Panc1 (cell line): Measurements from ENCODE around the gene JOSD2. TPM values are rescaled to one million over a fixed set of nuclear protein-coding genes. Genes with fewer than 3 reads are reported as not detected.

ENCODE experiments used
- ATAC-seq: fragments of 200-7000 bp; cut with Tn5 transposase; 2 replicates; pipeline ENCODE4 v1.9.1; 2020; ENCODE audit warnings: mild to moderate bottlenecking, moderate library complexity
- BruUV-seq: library from RNA; stranded (reverse); fragments of 400-500 nt; replicated peaks from 2 replicates; lab custom pipeline; 2021; lab: Mats Ljungman, UMichigan
- CTCF ChIA-PET: fragments of 300-600 bp; sonication (Branson Sonifier 250); formaldehyde crosslinking; loops from one replicate; lab custom pipeline; 2022; ENCODE audit warnings: antibody characterized with exemption; lab: Charles Lee
- POLR2A ChIA-PET: fragments of 300-600 bp; sonication (Branson Sonifier 250); formaldehyde crosslinking; loops from one replicate; lab custom pipeline; 2022; ENCODE audit warnings: antibody characterized with exemption; lab: Charles Lee
- DNase-seq: peaks from one replicate; pipeline ENCODE4 v3.0.0-alpha.2; 2010; ENCODE audit warnings: low read depth, low spot score
- H3K27ac ChIP-seq: 2 replicates; pipeline ENCODE4 v1.5.1; 2011; ENCODE audit warnings: mild to moderate bottlenecking, low read length, inconsistent platforms
- H3K27me3 ChIP-seq: fragments of 200-500 bp; sonication (Bioruptor generic); 2 replicates; pipeline ENCODE4 v1.6.0; 2014; ENCODE audit warnings: low read length, inconsistent platforms; ENCODE audit not compliant: control insufficient read depth, insufficient read depth
- H3K36me3 ChIP-seq: fragments of 200-500 bp; sonication (Bioruptor generic); 2 replicates; pipeline ENCODE4 v1.5.1; 2014; ENCODE audit warnings: inconsistent platforms, mild to moderate bottlenecking, low read length, moderate library complexity; ENCODE audit not compliant: control insufficient read depth, insufficient read depth
- H3K4me1 ChIP-seq: 2 replicates; pipeline ENCODE4 v1.5.1; 2011; ENCODE audit warnings: inconsistent platforms, mild to moderate bottlenecking, low read length, moderate library complexity; ENCODE audit not compliant: control insufficient read depth, insufficient read depth
- H3K4me3 ChIP-seq, 2 experiments: 2 replicates each; pipeline ENCODE4 v1.5.1; 2011 to 2012; ENCODE audit warnings: low read depth in 2 of 2, low read length in 2 of 2, mild to moderate bottlenecking in 2 of 2, inconsistent platforms in 1 of 2, moderate library complexity in 1 of 2
- H3K9me3 ChIP-seq: fragments of 200-500 bp; sonication (Bioruptor generic); 2 replicates; pipeline ENCODE4 v1.5.1; 2014; ENCODE audit warnings: low read depth, mild to moderate bottlenecking, inconsistent platforms, low read length, moderate library complexity; ENCODE audit not compliant: control insufficient read depth, insufficient read depth
- POLR2AphosphoS5 ChIP-seq: IDR thresholded peaks from 2 replicates; pipeline ENCODE4 v1.6.1; 2012; ENCODE audit warnings: mild to moderate bottlenecking, low read depth, low read length, moderate library complexity
- SIN3A ChIP-seq: IDR thresholded peaks from 2 replicates; pipeline ENCODE4 v1.6.1; 2012; ENCODE audit warnings: low read depth, mild to moderate bottlenecking, low read length, moderate library complexity, borderline replicate concordance; ENCODE audit not compliant: insufficient read depth
- TCF7L2 ChIP-seq: IDR thresholded peaks from 2 replicates; pipeline ENCODE4 v1.6.1; 2011; ENCODE audit warnings: mild to moderate bottlenecking, low read depth, low read length, inconsistent platforms
- in situ Hi-C: cut with HindIII; loops from 2 replicates; pipeline ENCODE4 v1.10.0; 2016; ENCODE audit warnings: low sequenced_read_pairs, low pct_unique_long_range_greater_than_20kb
- intact Hi-C: fragments of 100-400 bp; cut with micrococcal nuclease; formaldehyde crosslinking; loops from one replicate; pipeline ENCODE4 v1.10.0; 2022; ENCODE audit not compliant: unreplicated experiment
- total RNA-seq: library from RNA; stranded (reverse); gene quantifications from one replicate; pipeline ENCODE4 v1.2.1, GENCODE V29; 2021; ENCODE audit not compliant: unreplicated experiment
- TF ChIP-seq, protein P1 (sequence below): fragments of 450-650 bp; IDR thresholded peaks from 2 replicates; pipeline ENCODE4 v1.5.1; 2017; ENCODE audit warnings: mild to moderate bottlenecking
- TF ChIP-seq, protein P2 (sequence below), 2 experiments: IDR thresholded peaks; 2 replicates each; pipeline ENCODE4 v1.6.1; 2011 to 2012; ENCODE audit warnings: low read depth in 2 of 2, control low read depth in 1 of 2, low read length in 1 of 2, mild to moderate bottlenecking in 1 of 2, moderate library complexity in 1 of 2; ENCODE audit not compliant: insufficient read depth in 1 of 2

Gene JOSD2
- total RNA-seq, 1 experiment from 2014 or later: 51.8 TPM

DNA sequence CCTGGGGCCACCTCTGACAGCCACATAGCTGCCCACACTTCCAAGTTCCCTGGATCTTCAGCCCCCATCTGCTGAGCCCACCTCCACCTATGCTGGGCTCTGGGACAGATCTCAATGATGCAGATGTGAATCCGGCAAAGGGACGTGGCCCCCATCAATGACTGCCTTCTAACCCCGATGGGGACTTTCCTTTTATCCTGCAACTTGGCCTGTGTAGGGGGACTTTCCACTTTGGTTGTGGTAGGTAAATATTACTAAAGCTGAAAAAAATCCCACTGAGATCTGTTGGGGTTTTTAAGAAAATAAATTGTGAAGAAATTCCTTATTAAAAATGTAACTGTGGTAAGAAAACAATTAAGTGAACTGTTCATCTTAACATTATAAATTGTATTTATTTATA is 23.5 kb upstream of the JOSD2 start:
- BruUV-seq: no TSS peak
- intact Hi-C loops: no loop called here
- in situ Hi-C loops: no loop called here
- DNase-seq (no peak), ATAC-seq (no peak)
- Histone ChIP-seq H3K36me3 (no peaks in the 10 kb centered on the region), H3K4me3 (no peak overlapping the region), H3K4me1 (no peaks in the 10 kb centered on the region), H3K27ac (no peak overlapping the region), H3K9me3 (no peaks in the 10 kb centered on the region), H3K27me3 (no peaks in the 10 kb centered on the region)
- ChIA-PET POLR2A (no interaction called here), CTCF (interaction anchor here (0.5 kb wide), 1 partner anchor 177 kb away, joined by 6 read pairs; no protein-coding TSS in a partner anchor)
- TF ChIP-seq POLR2AphosphoS5 (no peak), SIN3A (no peak), TCF7L2 (no peak)
- TF ChIP-seq, protein P1, sequence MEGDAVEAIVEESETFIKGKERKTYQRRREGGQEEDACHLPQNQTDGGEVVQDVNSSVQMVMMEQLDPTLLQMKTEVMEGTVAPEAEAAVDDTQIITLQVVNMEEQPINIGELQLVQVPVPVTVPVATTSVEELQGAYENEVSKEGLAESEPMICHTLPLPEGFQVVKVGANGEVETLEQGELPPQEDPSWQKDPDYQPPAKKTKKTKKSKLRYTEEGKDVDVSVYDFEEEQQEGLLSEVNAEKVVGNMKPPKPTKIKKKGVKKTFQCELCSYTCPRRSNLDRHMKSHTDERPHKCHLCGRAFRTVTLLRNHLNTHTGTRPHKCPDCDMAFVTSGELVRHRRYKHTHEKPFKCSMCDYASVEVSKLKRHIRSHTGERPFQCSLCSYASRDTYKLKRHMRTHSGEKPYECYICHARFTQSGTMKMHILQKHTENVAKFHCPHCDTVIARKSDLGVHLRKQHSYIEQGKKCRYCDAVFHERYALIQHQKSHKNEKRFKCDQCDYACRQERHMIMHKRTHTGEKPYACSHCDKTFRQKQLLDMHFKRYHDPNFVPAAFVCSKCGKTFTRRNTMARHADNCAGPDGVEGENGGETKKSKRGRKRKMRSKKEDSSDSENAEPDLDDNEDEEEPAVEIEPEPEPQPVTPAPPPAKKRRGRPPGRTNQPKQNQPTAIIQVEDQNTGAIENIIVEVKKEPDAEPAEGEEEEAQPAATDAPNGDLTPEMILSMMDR: no peak
- TF ChIP-seq, protein P2, sequence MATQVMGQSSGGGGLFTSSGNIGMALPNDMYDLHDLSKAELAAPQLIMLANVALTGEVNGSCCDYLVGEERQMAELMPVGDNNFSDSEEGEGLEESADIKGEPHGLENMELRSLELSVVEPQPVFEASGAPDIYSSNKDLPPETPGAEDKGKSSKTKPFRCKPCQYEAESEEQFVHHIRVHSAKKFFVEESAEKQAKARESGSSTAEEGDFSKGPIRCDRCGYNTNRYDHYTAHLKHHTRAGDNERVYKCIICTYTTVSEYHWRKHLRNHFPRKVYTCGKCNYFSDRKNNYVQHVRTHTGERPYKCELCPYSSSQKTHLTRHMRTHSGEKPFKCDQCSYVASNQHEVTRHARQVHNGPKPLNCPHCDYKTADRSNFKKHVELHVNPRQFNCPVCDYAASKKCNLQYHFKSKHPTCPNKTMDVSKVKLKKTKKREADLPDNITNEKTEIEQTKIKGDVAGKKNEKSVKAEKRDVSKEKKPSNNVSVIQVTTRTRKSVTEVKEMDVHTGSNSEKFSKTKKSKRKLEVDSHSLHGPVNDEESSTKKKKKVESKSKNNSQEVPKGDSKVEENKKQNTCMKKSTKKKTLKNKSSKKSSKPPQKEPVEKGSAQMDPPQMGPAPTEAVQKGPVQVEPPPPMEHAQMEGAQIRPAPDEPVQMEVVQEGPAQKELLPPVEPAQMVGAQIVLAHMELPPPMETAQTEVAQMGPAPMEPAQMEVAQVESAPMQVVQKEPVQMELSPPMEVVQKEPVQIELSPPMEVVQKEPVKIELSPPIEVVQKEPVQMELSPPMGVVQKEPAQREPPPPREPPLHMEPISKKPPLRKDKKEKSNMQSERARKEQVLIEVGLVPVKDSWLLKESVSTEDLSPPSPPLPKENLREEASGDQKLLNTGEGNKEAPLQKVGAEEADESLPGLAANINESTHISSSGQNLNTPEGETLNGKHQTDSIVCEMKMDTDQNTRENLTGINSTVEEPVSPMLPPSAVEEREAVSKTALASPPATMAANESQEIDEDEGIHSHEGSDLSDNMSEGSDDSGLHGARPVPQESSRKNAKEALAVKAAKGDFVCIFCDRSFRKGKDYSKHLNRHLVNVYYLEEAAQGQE (IDR thresholded peaks at IDR 0.05; ENCODE audit: insufficient read depth in 1 of 2, low read depth in 2 of 2, low read length in 1 of 2): no peak

DNA sequence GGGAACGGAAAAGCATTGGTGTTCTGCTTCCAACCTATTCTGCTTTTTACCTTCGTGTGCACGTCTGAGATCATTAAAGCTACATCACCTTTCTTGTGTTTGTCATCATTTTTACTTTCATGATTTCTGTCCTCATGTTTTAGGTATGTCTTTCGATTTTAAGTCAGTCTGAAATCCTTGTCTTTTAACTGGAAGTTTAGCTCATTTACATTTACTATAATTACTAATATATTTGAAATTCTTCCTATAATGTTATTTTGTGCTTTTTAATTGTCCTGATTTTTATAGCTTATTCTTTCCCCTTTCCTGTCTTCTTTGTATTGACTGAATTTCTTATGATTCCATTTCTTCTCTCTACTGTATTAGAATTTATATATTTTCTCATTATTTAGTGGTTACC is 22.0 kb upstream of the JOSD2 start:
- intact Hi-C loops (no loop called here), in situ Hi-C loops (no loop called here)
- H3K27me3 ChIP-seq: no peaks in the 10 kb centered on the region
- H3K4me3 ChIP-seq: no peak overlapping the region
- no peaks in the 10 kb centered on the region for H3K36me3 ChIP-seq
- no peak for ATAC-seq
- H3K9me3 ChIP-seq: no peaks in the 10 kb centered on the region
- ChIA-PET CTCF (no interaction called here), POLR2A (no interaction called here)
- TF ChIP-seq TCF7L2: no peak
- H3K27ac ChIP-seq: no peak overlapping the region
- BruUV-seq: no TSS peak
- DNase-seq: no peak
- H3K4me1 ChIP-seq: no peaks in the 10 kb centered on the region

DNA sequence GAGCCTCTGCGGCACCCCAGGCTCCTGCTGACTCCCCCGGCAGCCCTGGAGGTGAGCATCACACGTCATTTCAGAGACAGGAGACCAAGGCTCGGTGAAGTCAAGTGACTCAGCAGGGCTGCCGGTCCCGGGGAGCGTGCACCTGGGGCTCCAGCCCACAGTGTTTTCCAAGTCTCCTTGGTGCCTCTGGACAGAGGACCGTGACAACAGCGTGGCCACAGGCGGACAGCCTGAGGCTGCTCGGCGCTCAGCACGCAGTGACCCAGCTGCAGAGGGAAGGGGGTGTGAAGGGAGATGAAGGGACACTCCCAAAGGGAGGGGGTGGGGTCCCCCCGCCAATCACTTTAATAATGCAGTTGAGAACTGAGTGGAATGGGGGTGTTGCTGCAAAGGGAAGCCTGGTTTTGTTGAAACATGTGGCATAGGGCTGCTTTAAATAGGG is 20.2 kb upstream of the JOSD2 start:
- intact Hi-C loops: no loop called here
- no peaks in the 10 kb centered on the region for H3K27me3 ChIP-seq
- H3K27ac ChIP-seq: no peak overlapping the region
- ATAC-seq: no peak
- ChIA-PET POLR2A (no interaction called here), CTCF (no interaction called here)
- DNase-seq: no peak
- in situ Hi-C loops: no loop called here
- no peaks in the 10 kb centered on the region for H3K36me3 ChIP-seq
- no peak overlapping the region for H3K4me3 ChIP-seq
- TF ChIP-seq POLR2AphosphoS5 (no peak), TCF7L2 (no peak)
- TF ChIP-seq, protein P1: no peak
- TF ChIP-seq, protein P2 (IDR thresholded peaks at IDR 0.05; ENCODE audit: insufficient read depth in 1 of 2, low read depth in 2 of 2, low read length in 1 of 2): no peak
- no peaks in the 10 kb centered on the region for H3K9me3 ChIP-seq
- H3K4me1 ChIP-seq: no peaks in the 10 kb centered on the region
- no TSS peak for BruUV-seq
